Epithelial cell of esophagus (primary cell): ENCODE data around the gene TNIK.
"Not testable (repeated sequence)": the region's sequence is repeated elsewhere in the genome, so short reads cannot be mapped to it uniquely, and the experiment has no call there.

ENCODE experiments used
- DNase-seq: peaks from one replicate; pipeline ENCODE4 v3.0.0; 2010; ENCODE audit warnings: low read depth
- H3K4me3 ChIP-seq: 2 replicates; pipeline ENCODE4 v1.5.1; 2011; ENCODE audit warnings: mild to moderate bottlenecking, low read length, control low read depth
- CTCF ChIP-seq: IDR thresholded peaks from 2 replicates; pipeline ENCODE4 v1.5.1; 2011; ENCODE audit warnings: low read depth, mild to moderate bottlenecking, low read length, control low read depth, inconsistent platforms; ENCODE audit not compliant: insufficient read depth; ENCODE audit errors: missing control alignments

TNIK gene

GRCh38 chr3:171121801-171122200, 338.4 kb downstream of the TNIK start:
- no peak for TF ChIP-seq CTCF
- no peak overlapping the region for H3K4me3 ChIP-seq
- DNase-seq: no peak

GRCh38 chr3:171119402-171119801, 340.8 kb downstream of the TNIK start:
- not testable (repeated sequence) for DNase-seq, H3K4me3 ChIP-seq

GRCh38 chr3:171118993-171119392, 341.2 kb downstream of the TNIK start:
- DNase-seq, H3K4me3 ChIP-seq: not testable (repeated sequence)

GRCh38 chr3:171116824-171117395, 343.3 kb downstream of the TNIK start:
- no peak for TF ChIP-seq CTCF
- H3K4me3 ChIP-seq: no peak overlapping the region
- no peak for DNase-seq

- H3K4me3 ChIP-seq: no peak overlapping the region
- peak; percentile 31 for DNase-seq
- no peak for TF ChIP-seq CTCF
Measured at GRCh38 chr3:171116365-171116764, 343.8 kb downstream of the TNIK start.

GRCh38 chr3:171115667-171116066, 344.5 kb downstream of the TNIK start:
- DNase-seq: no peak
- no peak overlapping the region for H3K4me3 ChIP-seq
- TF ChIP-seq CTCF: no peak

GRCh38 chr3:171113716-171114115, 346.5 kb downstream of the TNIK start:
- TF ChIP-seq CTCF: no peak
- no peak overlapping the region for H3K4me3 ChIP-seq
- DNase-seq: no peak

GRCh38 chr3:171110715-171111114, 349.5 kb downstream of the TNIK start:
- DNase-seq: no peak
- no peak overlapping the region for H3K4me3 ChIP-seq
- no peak for TF ChIP-seq CTCF
